HG03378 (cell line): Measurements from ENCODE around the gene ZCCHC3.

Source experiments
- ATAC-seq: cut with Tn5 transposase; IDR thresholded peaks from one replicate; pipeline ENCODE4 v1.9.1; 2021; ENCODE audit warnings: mild to moderate bottlenecking, moderate library complexity; ENCODE audit not compliant: unreplicated experiment

Gene ZCCHC3

DNA sequence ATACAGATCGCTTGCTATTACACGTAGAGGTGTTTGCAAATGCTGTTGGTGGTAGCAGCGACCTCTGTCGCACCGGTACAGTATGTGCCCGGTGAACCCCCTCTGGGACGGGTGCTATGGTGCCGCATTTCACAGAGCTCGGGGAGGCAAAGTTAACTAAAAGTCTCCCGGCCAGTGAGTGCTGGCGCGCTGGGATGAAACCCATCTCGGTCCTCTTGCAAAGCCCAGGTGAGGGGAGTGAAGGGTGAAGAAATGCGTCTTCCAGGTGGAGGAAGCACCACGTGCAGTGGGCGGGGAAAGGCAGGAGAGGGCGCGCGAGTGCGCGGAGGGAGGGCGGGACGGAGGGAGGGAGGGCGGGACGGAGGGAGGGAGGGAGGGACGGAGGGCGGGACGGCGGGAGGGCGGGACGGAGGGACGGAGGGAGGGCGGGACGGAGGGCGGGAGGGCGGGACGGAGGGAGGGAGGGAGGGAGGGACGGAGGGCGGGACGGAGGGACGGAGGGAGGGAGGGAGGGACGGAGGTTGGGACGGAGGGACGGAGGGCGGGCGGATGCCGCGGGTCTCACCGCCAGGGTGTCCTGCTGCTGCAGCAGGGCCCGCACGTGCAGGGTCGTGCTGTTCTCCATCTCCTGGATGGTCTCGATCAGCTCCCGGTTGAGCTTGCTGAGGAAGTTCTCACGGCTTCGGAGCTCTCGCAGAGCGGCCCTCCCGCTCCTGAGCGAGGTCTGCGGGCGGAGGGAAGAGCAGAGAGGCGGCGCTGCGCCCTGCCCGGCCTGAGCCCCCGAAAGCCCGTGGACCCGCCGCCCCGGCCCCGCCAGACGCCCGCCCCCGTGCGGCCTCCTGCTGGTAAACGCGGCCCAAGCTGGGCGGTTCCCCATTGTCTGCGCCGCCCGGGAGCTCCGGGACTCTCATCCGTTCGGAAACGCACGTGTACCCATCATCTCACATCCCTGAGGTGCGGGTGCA, 18.5 kb upstream of the ZCCHC3 start:
- ATAC-seq = no peak

DNA sequence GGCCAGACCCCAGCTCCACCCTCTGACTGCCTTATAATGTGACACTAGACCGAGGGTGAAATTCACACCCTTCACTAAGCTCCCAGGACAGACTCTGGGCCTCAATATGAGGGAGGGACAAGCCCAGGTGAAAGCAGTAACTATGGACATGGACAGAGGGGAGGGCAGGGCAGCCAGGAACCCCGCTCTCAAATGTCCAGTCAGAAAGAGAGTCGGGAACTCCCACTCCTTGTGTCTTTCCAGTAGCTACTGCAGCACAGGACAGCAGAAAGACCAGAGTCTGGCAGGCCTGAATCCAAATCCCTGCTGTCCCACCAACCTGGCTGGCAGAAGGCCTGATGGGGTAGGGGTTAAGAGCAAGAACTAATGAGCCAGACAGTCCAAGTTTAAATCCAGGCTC, 13.2 kb upstream of the ZCCHC3 start:
- ATAC-seq = no peak

DNA sequence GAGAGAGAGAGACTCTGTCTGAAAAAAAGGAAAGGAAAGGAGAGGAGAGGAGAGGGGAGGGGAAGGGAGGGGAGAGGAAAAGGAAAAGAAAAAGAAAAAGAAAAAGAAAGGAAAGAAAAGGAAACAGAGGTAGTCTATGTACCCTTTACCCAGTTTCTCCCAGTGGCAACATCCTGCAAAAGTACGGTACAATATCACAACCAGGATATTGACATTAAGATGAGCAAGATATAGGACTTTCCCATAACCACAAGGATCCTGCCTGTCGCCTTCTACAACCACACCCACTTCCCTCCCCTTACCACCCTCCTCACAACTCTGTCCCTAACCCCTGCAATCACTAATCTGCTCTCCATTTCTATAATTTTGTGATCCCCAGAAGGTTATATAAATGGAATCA, 10.9 kb upstream of the ZCCHC3 start:
- ATAC-seq = no peak

DNA sequence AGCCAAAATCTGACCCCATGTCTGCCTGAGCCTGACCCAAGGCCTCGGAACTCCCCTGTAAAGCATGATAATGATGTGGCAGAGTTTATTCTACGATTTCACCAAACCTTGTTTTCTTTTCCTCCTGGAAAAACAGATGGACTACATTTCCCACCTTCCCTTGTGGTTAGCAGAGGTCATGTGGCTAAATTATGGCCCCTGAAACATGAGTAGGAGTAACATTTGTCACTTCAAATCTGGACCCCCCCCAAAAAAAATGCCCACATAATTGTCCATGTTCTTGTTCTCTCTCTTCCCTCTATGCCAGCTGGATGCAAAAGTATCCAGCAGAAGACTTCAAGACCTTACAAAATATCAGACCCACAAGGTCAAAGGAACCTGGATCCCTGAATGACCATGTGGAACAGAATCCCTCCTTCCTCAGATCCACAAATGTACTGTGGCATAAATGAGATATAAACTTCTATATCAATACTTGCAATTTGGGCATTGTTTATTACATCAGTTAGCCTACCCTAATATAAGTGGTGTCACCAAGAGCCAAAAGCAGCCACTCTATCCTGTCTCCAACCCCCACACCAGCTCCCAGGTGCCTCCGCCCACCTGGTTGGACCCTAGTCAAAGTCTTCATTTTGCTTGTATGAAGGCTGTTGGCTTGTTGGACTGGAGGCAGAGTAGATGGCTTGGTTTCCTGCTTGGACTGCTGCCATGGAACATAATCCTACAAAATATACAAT, 8.2 kb upstream of the ZCCHC3 start:
- ATAC-seq = no peak

DNA sequence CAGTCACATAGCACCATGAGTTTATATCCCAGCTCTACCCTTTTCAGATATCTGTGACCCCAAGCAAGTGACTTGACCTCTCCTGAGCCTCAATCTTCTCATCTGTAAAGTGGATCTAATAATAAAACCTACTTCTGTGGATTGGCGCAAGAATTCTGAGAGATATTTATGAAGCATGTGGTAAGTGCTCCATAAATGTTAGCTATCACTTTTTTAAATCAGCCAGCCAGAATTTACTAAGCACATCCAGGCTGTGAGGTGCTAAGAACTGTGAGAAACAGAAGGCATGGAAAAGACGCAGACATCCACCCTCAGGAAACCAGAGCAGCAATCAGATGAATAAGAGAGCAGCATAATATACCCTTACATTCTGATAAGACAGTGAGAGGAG, 7.7 kb upstream of the ZCCHC3 start:
- no peak for ATAC-seq

- ATAC-seq = peak; percentile 54
These were observed 7.1 kb upstream of the ZCCHC3 start, which contains the start of gene C20orf96 for GRCh38 chr20:290084-290831. C20orf96 (minus strand) TSS chr20:290750; CDS start chr20:290610, 140 bp downstream.

- no peak for ATAC-seq
These were observed 2.8 kb upstream of the ZCCHC3 start for GRCh38 chr20:294602-295001.

DNA sequence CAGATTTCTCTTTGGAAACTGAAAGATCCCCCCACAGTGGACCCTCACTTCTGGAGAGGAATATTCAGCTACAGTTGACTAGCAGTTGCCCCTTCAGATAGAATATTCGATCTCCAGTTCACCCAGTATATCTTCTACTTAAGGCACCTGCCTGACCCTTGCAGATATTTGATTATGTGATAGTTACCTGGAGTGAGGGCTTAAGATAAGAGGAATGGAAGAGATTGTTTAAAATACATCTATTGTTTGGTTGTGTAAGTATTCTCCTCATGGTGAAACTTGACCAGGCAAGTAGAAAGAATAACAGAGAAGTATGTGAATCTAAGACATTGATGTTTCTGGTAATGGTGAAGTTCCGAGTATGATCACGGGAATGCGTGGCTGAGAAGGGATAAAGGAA, 1.6 kb upstream of the ZCCHC3 start:
- ATAC-seq = no peak

- ATAC-seq = no peak
These were observed 780 bp downstream of the ZCCHC3 start for GRCh38 chr20:297925-298775.

DNA sequence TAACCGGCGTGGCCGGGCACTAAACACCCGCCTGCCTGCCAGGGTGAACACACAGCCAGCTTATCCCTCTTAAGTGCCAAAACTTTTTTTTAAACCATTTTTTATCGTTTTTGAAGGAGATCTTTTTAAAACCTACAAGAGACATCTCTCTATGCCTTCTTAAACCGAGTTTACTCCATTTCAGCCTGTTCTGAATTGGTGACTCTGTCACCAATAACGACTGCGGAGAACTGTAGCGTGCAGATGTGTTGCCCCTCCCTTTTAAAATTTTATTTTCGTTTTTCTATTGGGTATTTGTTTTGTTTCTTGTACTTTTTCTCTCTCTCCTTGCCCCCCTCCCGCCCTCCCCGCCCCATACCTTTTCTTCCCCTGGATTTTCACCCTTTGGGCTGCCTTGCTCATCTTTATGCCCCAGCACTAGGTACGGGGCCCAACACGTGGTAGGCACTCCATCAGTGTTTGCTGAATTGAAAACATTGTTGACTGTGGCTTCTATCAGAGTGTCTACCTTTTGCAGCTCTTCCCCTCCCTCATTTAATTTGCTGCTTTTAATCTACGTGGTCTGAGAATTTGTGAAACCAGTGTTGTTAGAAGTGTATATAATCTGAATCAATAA, 1.5 kb downstream of the ZCCHC3 start:
- no peak for ATAC-seq

DNA sequence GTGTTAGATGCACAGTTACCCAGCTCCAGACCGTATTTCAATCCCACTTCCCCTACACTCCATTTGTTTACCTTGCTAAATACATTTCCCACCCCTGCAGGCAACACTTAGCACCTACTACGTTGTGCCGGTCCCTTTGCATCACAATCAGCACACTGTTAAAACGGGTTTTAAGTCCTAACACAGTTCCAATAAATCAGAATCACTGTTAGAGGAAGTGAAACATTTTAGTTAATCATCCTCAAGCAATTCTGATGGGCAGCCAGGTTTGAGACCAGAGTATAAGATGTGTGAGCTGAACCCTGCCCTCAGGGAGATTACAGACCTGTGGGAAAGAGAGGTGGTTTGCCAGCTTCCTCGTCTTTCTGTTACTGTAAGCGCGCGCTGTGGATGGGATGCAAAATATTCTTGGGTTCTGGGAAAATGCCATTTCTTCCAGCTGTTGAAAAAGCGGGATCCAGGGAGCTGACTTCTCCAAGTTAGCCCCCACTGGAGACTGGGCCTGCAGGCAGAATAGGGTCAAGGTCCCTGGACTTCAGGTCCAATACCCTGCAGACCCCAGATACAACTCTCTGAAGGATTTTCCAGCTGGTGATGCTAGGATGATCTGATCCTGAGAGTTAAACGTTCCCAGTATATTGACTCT, 3.1 kb downstream of the ZCCHC3 start:
- ATAC-seq = no peak

DNA sequence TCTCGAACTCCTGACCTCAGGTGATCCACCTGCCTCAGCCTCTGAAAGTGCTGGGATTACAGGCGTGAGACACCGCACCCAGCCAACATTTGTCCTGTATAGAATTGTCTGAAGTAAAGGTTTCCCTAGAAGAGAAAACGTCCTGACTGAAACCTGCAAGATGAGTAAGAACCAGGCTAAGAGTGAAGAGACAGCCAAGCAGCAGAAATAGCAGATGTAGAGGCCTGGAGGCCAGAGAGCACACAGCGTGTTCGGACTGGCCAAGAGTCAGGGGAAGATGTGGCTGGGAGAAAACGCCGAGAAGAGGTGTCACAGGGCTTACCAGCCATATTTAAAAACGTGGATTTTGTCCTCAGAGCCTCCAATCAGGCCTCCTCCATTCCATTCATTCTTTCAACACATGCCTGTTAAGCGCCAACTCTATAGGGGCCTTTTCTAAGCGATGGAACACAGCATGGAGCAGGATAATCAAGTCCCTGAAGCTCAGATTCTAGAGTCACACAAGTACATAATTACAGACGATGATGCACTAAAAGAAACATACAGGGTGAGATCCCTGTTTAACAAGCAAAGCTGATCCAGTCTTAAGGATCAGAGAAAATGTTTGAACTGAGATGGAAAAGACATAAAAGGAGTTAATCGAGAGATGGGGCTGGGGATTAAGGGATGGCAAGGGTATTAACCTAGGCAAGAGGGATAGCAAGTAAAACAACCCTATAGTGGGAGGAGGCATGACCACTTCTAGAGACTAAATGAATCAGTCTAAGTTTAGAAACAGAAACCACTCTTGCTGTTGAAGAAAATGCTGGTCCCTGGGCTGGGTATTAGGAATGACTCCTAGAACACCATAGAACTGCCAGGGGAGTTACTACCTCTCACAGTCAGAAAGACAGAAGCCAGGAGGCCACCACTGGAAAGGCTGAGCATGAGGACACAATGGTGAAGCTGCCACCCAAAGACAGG, 4.8 kb downstream of the ZCCHC3 start:
- no peak for ATAC-seq

GRCh38 chr20:305745-306144, 8.4 kb downstream of the ZCCHC3 start:
- ATAC-seq = no peak

GRCh38 chr20:308427-309038, 11.2 kb downstream of the ZCCHC3 start:
- ATAC-seq = no peak

- no peak for ATAC-seq
These were observed 12.0 kb downstream of the ZCCHC3 start for GRCh38 chr20:309306-309840.

DNA sequence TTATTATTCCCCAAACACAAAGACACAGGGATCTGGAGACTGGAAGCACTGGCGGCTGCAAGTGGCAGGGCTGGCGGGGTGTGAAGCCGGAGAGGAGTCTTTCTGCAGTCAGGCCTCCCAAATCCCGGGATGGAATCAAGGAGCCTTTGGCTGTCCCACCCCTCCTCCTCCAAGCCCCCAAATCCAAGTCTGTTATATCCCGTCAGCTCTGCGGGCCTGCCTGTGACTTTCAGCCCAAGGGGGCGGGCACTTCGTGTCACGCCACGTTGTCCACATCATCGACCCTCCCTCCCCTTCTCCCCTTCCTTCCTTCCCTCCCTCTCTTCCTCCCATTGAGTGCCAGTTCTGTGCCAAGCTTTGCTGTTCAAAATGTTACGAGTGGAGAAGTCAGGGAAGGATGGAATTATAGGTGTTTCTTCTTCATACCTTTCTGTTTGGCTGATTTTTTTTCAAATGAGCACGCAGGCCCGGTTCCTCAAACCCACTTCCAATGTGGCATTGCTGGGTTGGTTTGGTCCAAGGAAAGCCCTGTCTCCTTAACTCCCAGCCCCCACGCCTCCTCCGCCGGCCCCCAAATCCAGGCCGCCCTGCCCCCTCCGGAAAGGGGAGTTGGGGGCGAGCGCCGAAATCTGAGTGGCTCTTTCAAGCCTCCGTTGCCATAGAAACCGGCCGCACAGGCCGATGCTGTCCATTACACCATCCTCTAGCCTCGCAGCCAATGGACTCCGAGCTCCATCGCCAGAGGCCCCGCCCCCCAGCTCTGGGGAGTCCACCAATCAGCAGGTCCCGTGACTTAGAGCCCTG, 12.7 kb downstream of the ZCCHC3 start:
- peak; percentile 78 for ATAC-seq

GRCh38 chr20:310645-311044, 13.3 kb downstream of the ZCCHC3 start:
- ATAC-seq = no peak
